Measurements from ENCODE around the gene TRAPPC13.
"Not testable (repeated sequence)": the region's sequence is repeated elsewhere in the genome, so short reads cannot be mapped to it uniquely, and the experiment has no call there.

The TRAPPC13 gene

GRCh38 chr5:65676056-65676455 lies 51.2 kb downstream of the TRAPPC13 start:
- DNase-seq (ENCODE audit: low read depth, low spot score) = not testable (repeated sequence)

- no peak for DNase-seq (ENCODE audit: low read depth, low spot score)
Observed at GRCh38 chr5:65682148-65682547, 57.3 kb downstream of the TRAPPC13 start.

DNA sequence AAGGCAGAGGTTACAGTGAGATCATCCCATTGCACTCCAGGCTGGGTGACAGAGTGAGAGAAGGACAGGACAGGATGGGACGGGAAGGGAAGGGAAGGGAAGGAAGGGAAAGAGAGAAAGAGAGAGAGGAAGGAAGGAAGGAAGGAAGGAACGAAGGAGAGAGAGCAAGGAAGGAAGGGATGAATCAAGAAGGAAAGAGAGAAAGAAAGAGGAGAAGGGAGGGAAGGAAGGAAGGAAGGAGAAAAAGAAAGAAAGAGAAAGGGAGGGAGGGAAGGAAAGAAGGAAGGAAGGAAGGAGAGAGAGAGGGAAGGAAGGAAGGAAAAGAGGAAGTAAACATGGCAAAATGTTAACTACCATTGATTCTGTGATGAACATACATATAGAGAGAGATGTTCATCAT lies 68.3 kb downstream of the TRAPPC13 start:
- no peak for DNase-seq (ENCODE audit: low read depth, low spot score)

DNA sequence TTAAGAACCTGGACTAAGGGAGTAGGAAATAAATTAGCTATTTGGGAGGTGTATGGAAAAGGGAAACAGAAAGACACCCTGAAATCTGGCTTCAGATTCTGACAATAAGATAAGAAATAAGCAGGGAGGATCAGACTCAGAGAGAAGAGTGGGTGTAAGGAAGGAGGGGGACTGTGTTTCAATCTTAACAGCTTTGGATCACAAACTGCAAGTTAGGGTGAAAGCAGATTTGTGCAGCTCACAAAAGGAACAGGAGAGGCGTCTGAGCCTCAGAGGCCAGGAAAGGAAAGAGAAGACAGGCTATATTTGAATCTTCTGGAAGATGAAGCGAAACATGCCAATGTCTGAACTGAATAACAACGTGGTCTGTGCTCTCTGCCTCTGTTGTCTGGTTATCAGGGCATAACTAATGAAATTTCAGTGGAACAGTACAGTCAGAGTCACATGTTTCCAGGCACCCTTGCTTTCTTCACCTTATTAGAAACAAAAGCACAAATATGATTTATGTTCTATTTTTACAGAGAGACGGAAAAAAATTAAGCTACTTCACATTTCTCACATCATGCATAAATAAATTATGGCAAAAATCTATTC lies 70.4 kb downstream of the TRAPPC13 start:
- DNase-seq (ENCODE audit: low read depth, low spot score) = no peak

DNA sequence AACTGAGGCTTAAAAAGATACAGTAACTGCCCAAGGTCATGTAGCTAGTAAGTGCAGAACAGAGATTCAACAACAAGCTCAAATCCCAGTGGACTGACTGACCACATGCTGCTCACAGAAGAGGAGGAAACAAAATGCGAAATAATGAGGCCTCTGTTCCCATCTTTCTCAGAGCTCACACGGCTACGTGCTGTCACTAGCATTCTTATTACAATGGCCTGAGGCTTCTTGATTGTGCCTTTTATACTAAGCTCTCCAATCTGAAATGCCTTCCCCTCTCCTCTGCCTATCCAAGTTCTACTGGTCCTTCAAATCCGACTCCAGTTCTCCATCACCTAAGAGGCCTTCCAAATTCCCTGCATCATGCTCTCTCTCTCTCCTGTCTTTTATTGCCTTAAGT lies 71.1 kb downstream of the TRAPPC13 start:
- DNase-seq (ENCODE audit: low read depth, low spot score) = no peak

- no peak for DNase-seq (ENCODE audit: low read depth, low spot score)
Observed at GRCh38 chr5:65696892-65697291, 72.1 kb downstream of the TRAPPC13 start.

- no peak for DNase-seq (ENCODE audit: low read depth, low spot score)
Observed at GRCh38 chr5:65699338-65699737, 74.5 kb downstream of the TRAPPC13 start.

- no peak for DNase-seq (ENCODE audit: low read depth, low spot score)
Observed at GRCh38 chr5:65702036-65702435, 77.2 kb downstream of the TRAPPC13 start.

DNA sequence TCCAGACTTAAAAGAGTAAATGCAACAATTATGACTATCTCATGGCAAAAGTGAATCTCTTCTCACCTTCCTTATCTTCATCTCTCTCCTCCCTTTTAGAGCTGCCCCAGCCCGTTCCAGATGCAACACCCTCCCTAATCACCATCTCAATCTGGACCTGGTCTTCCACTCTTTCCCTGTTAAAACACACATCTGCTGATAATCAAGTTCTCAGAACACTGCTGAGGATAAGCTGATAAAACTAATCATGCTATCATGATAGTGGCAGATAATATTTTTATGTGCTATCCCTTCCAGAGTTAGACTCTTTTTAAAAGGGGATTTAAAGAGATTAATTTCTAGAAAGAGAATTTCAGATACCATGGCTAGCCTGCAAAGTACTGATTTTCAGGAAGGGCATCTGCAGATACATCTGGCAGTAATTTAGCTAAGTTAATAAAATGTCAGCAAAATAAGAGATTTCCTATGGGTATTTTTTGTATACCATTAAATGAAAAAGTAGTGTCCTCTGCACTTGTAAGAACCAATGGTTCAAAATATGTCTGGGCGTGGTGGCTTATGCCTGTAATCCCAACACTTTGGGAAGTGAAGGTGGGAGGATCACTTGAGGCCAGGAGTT lies 79.9 kb downstream of the TRAPPC13 start:
- DNase-seq (ENCODE audit: low read depth, low spot score) = no peak

DNA sequence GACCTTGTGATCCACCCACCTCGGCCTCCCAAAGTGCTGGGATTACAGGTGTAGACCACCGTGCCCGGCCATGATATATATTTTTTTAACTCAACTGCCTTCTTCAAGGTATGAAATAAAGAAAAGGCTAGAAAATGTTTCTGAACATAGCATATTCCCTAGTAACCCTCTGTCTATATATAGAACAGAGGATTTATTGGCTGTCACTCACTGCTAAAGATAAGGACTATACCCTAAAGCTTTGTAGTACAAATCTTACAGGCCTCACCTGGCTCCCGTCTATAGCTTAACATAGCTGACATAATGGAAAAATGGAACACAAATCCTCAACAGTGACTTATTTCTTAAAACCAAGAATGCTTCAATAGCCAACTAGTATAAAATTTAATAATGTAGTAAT lies 82.8 kb downstream of the TRAPPC13 start:
- no peak for DNase-seq (ENCODE audit: low read depth, low spot score)

GRCh38 chr5:65708145-65708544 lies 83.3 kb downstream of the TRAPPC13 start:
- DNase-seq (ENCODE audit: low read depth, low spot score) = no peak

Data from activated CD4-positive, CD25-positive, alpha-beta regulatory T cell treated with anti-CD3 and anti-CD28 coated beads, Interleukin-2, amount 50 U/mL, for 16 hours (primary cell).